ENCODE measurements around the gene PPIH. TPM values are rescaled to one million over a fixed set of nuclear protein-coding genes. Genes with fewer than 3 reads are reported as not detected.

The PPIH gene
- total and polyA plus RNA-seq, 4 donors: 7.9 to 16.3 (median 13.0) TPM

DNA sequence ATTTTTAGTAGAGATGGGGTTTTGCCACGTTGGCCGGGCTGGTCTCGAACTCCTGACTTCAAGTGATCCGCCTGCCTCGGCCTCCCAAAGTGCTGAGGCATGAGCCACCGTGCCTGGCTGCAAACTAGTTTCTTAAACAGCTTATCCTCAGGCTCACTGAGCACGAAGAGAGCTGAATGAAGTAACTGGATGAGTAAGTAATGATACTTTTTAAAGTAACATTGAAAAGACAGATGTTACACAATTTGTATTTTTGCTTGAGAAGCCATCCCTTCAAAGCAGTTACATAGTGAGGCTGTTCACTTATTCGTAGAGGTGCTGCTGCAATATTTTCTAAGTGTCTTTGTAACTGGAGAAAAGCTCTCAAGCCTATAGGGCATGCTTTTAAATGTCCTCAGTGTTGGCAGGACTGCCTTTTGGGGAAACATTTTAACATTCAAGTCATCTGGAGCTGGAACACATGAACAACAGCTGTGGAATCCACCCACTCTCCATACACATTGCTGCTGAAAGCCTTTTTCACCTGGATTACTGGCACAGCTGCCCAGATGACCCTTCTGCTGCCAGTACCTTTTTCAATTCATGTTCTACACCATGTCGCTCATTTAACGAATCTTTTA, 21.3 kb downstream of the PPIH start (continued):
- TF ChIP-seq, protein P1, sequence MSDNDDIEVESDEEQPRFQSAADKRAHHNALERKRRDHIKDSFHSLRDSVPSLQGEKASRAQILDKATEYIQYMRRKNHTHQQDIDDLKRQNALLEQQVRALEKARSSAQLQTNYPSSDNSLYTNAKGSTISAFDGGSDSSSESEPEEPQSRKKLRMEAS (IDR thresholded peaks at IDR 0.05): no peak
- TF ChIP-seq RAD21 (IDR thresholded peaks at IDR 0.05) (no peak), FOXA2 (IDR thresholded peaks at IDR 0.05) (no peak), GABPA (IDR thresholded peaks at IDR 0.05 in 1 of 2, conservative IDR thresholded peaks at IDR 0.05 in 1 of 2) (no peak)

- no peaks in the 10 kb centered on the region for H3K27me3 ChIP-seq (ENCODE audit: control insufficient read depth in 4 of 4, insufficient read depth in 4 of 4, low read length in 3 of 4)
- H3K36me3 ChIP-seq (ENCODE audit: control insufficient read depth in 4 of 4, insufficient read depth in 3 of 4, low read depth in 1 of 4, low read length in 3 of 4): peaks cover 0 to 8% (median 3%) of the 10 kb centered on the region in 4 donors
- H3K9ac ChIP-seq (ENCODE audit: low read depth in 1 of 2, low read length in 2 of 2): no peak overlapping the region
- no peak overlapping the region for H3K4me3 ChIP-seq (ENCODE audit: low read depth in 1 of 3, low read length in 3 of 3)
- no peak overlapping the region for H3K27ac ChIP-seq (ENCODE audit: low read depth in 1 of 2, low read length in 2 of 2)
- H3K4me1 ChIP-seq (ENCODE audit: control insufficient read depth in 4 of 4, insufficient read depth in 4 of 4, low read length in 3 of 4): peaks cover 1 to 28% (median 22%) of the 10 kb centered on the region in 4 donors
- no peak for TF ChIP-seq HNF4G (IDR thresholded peaks at IDR 0.05)
- no peak for TF ChIP-seq ZBTB33 (IDR thresholded peaks at IDR 0.05)
- no peak for TF ChIP-seq FOXA1 (IDR thresholded peaks at IDR 0.05)
- TF ChIP-seq FOXA2 (IDR thresholded peaks at IDR 0.05): no peak
- TF ChIP-seq SP1 (IDR thresholded peaks at IDR 0.05): no peak
- TF ChIP-seq RXRA (IDR thresholded peaks at IDR 0.05): no peak
- TF ChIP-seq CTCF (IDR thresholded peaks at IDR 0.05; ENCODE audit: low read depth, low read length, missing input control): no peak
- TF ChIP-seq NR2F2 (IDR thresholded peaks at IDR 0.05): no peak
- no peak for TF ChIP-seq EGR1 (IDR thresholded peaks at IDR 0.05; ENCODE audit: low read depth in 2 of 2)
- no peak for TF ChIP-seq HNF4A (conservative IDR thresholded peaks at IDR 0.05)
- no peak for TF ChIP-seq RAD21 (IDR thresholded peaks at IDR 0.05)
- no peak for TF ChIP-seq REST (IDR thresholded peaks at IDR 0.05)
- whole genome bisulfite sequencing: 86% methylated on average over 2 of the region's 2 CpGs
- no peak for DNase-seq (ENCODE audit: low spot score)
- H3K9me3 ChIP-seq (ENCODE audit: control insufficient read depth in 4 of 4, low read length in 3 of 4): no peaks in the 10 kb centered on the region
These were observed 21.8 kb downstream of the PPIH start for GRCh38 chr1:42680055-42680454.

All from liver (tissue), 9 donors.